Tibial nerve (tissue), 4 donors: ENCODE measurements around the gene MICU1.
"Not testable (repeated sequence)": the region's sequence is repeated elsewhere in the genome, so short reads cannot be mapped to it uniquely, and the experiment has no call there.

Source experiments
- CTCF ChIP-seq, 5 experiments: fragments of 200-600 bp in 3 of 5; fragments of 450-650 bp in 2 of 5; sonication (generic) in 3 of 5; IDR thresholded peaks; one replicate each; pipeline ENCODE4 v1.5.1; 2016 to 2019; ENCODE audit warnings: antibody characterized with exemption in 5 of 5, mild to moderate bottlenecking in 3 of 5, moderate library complexity in 2 of 5
- EP300 ChIP-seq, 2 donors: sonication (generic); formaldehyde crosslinking; IDR thresholded peaks; one replicate each; pipeline ENCODE4 v1.6.1; 2017; ENCODE audit warnings: antibody characterized with exemption in 2 of 2, mild to moderate bottlenecking in 1 of 2
- POLR2A ChIP-seq, 2 donors: fragments of 450-650 bp; IDR thresholded peaks; one replicate each; pipeline ENCODE4 v1.6.1; 2017; ENCODE audit warnings: antibody characterized with exemption in 2 of 2, mild to moderate bottlenecking in 2 of 2, moderate library complexity in 2 of 2

- not testable (repeated sequence) for TF ChIP-seq CTCF, EP300, POLR2A (IDR thresholded peaks at IDR 0.05)
Measured at GRCh38 chr10:72346117-72346516, 279.8 kb downstream of the MICU1 start.
